Mucosa of descending colon (tissue), 3 donors: Measurements from ENCODE around the gene BTK. TPM values are rescaled to one million over a fixed set of nuclear protein-coding genes. Genes with fewer than 3 reads are reported as not detected.

Experiments
- ATAC-seq: fragments of 200-7000 bp; cut with Tn5 transposase; one replicate; pipeline ENCODE4 v1.9.1; 2020; ENCODE audit warnings: mild to moderate bottlenecking, moderate library complexity
- DNase-seq, 3 donors: peaks; one replicate each; pipeline ENCODE4 v3.0.0-alpha.2; 2020
- H3K36me3 ChIP-seq: fragments of 200-600 bp; one replicate; pipeline ENCODE4 v1.8.0; 2021; ENCODE audit warnings: low read depth, mild to moderate bottlenecking
- H3K4me1 ChIP-seq: fragments of 200-600 bp; one replicate; pipeline ENCODE4 v1.8.0; 2021; ENCODE audit warnings: low read depth, mild to moderate bottlenecking
- H3K4me3 ChIP-seq: fragments of 200-600 bp; one replicate; pipeline ENCODE4 v1.8.0; 2021; ENCODE audit warnings: mild to moderate bottlenecking
- H3K9me3 ChIP-seq: fragments of 200-600 bp; one replicate; pipeline ENCODE4 v1.8.0; 2021; ENCODE audit warnings: mild to moderate bottlenecking
- CTCF ChIP-seq: fragments of 200-600 bp; IDR thresholded peaks from one replicate; pipeline ENCODE4 v1.8.0; 2022; ENCODE audit warnings: antibody characterized with exemption, mild to moderate bottlenecking
- intact Hi-C, 2 donors: fragments of 100-400 bp; cut with DNase I in 1 of 2; cut with micrococcal nuclease in 1 of 2; formaldehyde crosslinking; loops; one replicate each; pipeline versions ENCODE4 v1.11.0 to v1.11.1; 2022; cut with DNase I, micrococcal nuclease
- long read RNA-seq, 2 donors: library from polyadenylated mRNA; unstranded; transcript quantifications; one replicate each; pipeline ENCODE4 v2.0.0, GENCODE V29; 2019 to 2021
- total RNA-seq, 3 donors: library from RNA; stranded (reverse); fragmentation: NEBNext Ultra II Directional in 2 of 3; extraction: Animal tissue kit (Norgen Biotek cat#: 25700) in 2 of 3; gene quantifications; one replicate each; pipeline versions ENCODE4 v1.2.1 to v1.2.4, GENCODE V29; 2021 to 2023
- donor health status: DM: no; HTN: no; CAD: no; lungs with moderate emphysema.
- donor health status: DM: no; HTN: no; CAD: no.
- donor health status: DM: no; HTN: yes; CAD: no.

The BTK gene
- total RNA-seq: 1 to 10 TPM; 1.8 to 5.6 (median 5.0) TPM
- long read RNA-seq, donor 1, partial matches to known transcripts: 0 of 2 reads
- long read RNA-seq, donor 1, other reads (novel, unspliced or antisense): 0 of 2 reads
- long read RNA-seq, donor 2, partial matches to known transcripts: 1 of 4 reads
- long read RNA-seq, donor 2, other reads (novel, unspliced or antisense): 0 of 4 reads

DNA sequence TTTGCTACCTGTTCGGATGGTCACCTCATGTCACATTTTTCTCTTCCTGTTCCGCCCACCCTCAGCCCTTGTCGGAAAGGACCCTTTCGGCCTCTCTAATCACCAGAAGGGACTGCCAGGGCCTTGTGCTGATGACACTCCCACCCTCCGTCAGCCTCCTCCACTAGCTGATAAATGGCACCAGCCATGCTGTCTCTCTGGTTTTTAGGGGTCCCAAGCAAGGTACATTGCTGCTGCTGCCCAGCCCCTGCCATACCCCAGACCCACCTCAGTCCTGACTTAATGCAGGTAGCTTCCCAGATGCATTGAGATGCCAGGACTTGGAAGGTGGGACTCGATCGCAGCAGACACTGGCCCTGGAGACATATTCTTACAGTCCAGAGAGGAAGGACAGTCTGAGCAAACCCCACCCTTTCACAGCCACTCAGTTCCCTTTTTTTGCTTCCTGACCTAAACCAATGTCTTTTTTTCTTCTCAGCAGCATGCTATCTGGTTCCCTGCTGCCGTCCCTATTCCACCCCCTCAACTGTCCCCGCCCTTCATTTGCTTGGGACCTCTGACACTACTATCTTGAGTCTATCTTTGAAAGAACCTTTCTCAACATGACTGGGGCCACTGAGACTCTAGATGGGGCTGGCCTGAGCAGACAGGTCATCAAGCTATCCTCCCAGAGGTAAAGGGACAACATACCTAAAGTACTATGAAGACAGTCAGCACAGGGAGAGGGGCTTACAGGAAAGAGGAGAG is at the start of gene BTK:
Gene BTK (minus strand): TSS at position 397 of the 747 bp plus-strand sequence. CDS start 10,907 bp downstream, outside the sequence.
- intact Hi-C loops: no loop called here
- ATAC-seq: peak; percentile 45
- H3K4me3 ChIP-seq: no peak within 1 kb of the TSS
- DNase-seq: peak in 1 of 3 donors; percentile 16
- H3K4me1 ChIP-seq: no peaks in the 10 kb centered on the region
- no peak for TF ChIP-seq CTCF
- no peaks in the 10 kb centered on the region for H3K9me3 ChIP-seq
- no peaks in the 10 kb centered on the region for H3K36me3 ChIP-seq

- H3K4me1 ChIP-seq: no peaks in the 10 kb centered on the region
- no peak overlapping the region for H3K4me3 ChIP-seq
- TF ChIP-seq CTCF: no peak
- H3K9me3 ChIP-seq: no peaks in the 10 kb centered on the region
- ATAC-seq (peak; percentile 10), DNase-seq (no peak)
- no peaks in the 10 kb centered on the region for H3K36me3 ChIP-seq
- intact Hi-C loops: no loop called here
These were observed 44.6 kb upstream of the BTK start for GRCh38 chrX:101430457-101431078.

GRCh38 chrX:101429934-101430333 is 43.9 kb upstream of the BTK start:
- no peak overlapping the region for H3K4me3 ChIP-seq
- no peak for TF ChIP-seq CTCF
- ATAC-seq (no peak), DNase-seq (no peak)
- intact Hi-C loops: no loop called here
- no peaks in the 10 kb centered on the region for H3K9me3 ChIP-seq
- no peaks in the 10 kb centered on the region for H3K4me1 ChIP-seq
- H3K36me3 ChIP-seq: no peaks in the 10 kb centered on the region

- intact Hi-C loops: no loop called here
- Histone ChIP-seq H3K4me1 (no peaks in the 10 kb centered on the region), H3K4me3 (no peak overlapping the region), H3K9me3 (no peaks in the 10 kb centered on the region), H3K36me3 (no peaks in the 10 kb centered on the region)
- no peak for ATAC-seq
- no peak for DNase-seq
- TF ChIP-seq CTCF: no peak
These were observed 42.0 kb upstream of the BTK start for GRCh38 chrX:101427954-101428353.

GRCh38 chrX:101419489-101419888 is 33.5 kb upstream of the BTK start:
- no peaks in the 10 kb centered on the region for H3K36me3 ChIP-seq
- no peaks in the 10 kb centered on the region for H3K4me1 ChIP-seq
- ATAC-seq: peak; percentile 59
- no peaks in the 10 kb centered on the region for H3K9me3 ChIP-seq
- DNase-seq: no peak
- no peak for TF ChIP-seq CTCF
- no peak overlapping the region for H3K4me3 ChIP-seq
- intact Hi-C loops: no loop called here
